ENCODE results near the gene CACNA1D. TPM values are rescaled to one million over a fixed set of nuclear protein-coding genes. Genes with fewer than 3 reads are reported as not detected.
A peak's percentile ranks its signal among the peaks of the same experiment; 100 is the strongest.

The CACNA1D gene
- total RNA-seq, 5 donors from 2014 or later (not counting 1 experiment from before 2014, with no cell fraction given) = 0.09 to 0.47 (median 0.34) TPM; not detected in 1

DNA sequence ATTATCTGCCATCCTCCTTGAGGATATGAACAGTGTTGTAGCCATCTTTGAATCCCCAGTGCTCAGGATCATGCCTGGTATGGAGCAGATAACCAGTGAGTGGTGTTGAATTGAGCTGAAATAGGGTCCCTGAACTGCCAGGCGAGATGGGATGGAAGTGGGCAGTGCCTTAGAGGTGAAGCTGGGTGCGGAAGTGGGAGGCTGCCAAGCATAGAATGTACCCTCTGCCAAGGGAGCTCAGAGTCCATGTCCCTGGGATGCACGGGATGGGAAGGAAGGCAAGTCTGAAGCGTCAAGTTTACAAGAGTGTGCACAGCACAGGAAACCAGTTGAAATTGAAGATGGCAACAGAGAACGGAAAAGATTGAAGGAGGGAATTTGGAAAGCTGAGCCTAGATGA is 147.0 kb downstream of the CACNA1D start:
- H3K36me3 Mint-ChIP-seq = no peaks in the 10 kb centered on the region
- no peak overlapping the region for H3K27ac ChIP-seq (ENCODE audit: low read length)
- ATAC-seq (replicated peaks in 1 of 4) (no peak), DNase-seq (no peak)
- no peak overlapping the region for H3K4me3 Mint-ChIP-seq
- no peaks in the 10 kb centered on the region for H3K4me1 ChIP-seq (ENCODE audit: control insufficient read depth in 1 of 2, extremely low read depth in 1 of 2, insufficient read depth in 2 of 2, low read length in 2 of 2)
- no peaks in the 10 kb centered on the region for H3K9me3 ChIP-seq
- 80% methylated on average over 5 of the region's 5 CpGs for WGBS (ENCODE audit: insufficient coverage)
- H3K36me3 ChIP-seq (ENCODE audit: control insufficient read depth in 2 of 2, extremely low read depth in 1 of 2, insufficient read depth in 1 of 2, low read length in 1 of 2) = no peaks in the 10 kb centered on the region
- no peak overlapping the region for H3K27ac Mint-ChIP-seq
- H3K4me1 Mint-ChIP-seq = no peaks in the 10 kb centered on the region
- H3K27me3 ChIP-seq (replicated peaks in 1 of 2; ENCODE audit: control insufficient read depth in 2 of 2, extremely low read depth in 1 of 2, insufficient read depth in 2 of 2, low read length in 1 of 2) = peaks cover 0 to 11% of the 10 kb centered on the region in 2 experiments
- ChIA-PET POLR2A (no interaction called here), CTCF (no interaction called here)
- peaks cover 9 to 11% of the 10 kb centered on the region in 2 donors for H3K27me3 Mint-ChIP-seq
- H3K4me3 ChIP-seq (ENCODE audit: control insufficient read depth in 1 of 2, extremely low read depth in 1 of 2, low read length in 1 of 2) = no peak overlapping the region
- H3K9me3 Mint-ChIP-seq = no peaks in the 10 kb centered on the region

DNA sequence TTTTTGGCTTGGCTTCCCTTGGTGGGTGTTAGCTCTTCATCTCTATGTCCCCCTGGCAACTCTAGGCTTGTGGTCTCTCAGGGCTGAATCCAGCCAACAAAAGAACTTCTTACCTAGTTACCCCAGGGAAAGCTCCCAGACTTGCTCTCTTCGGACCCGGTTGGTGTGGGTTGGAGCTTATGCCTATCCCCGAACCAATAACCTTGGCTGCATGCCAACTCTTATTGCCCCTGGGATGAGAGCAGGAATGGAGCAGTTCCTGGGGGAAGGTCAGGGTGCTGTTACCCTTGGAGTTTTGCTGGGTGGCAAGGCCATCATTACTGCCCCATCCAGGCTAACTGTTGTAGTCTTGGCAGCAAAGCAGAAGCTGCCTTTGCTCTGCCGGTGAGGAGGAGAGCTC is 147.8 kb downstream of the CACNA1D start:
- H3K27me3 ChIP-seq (replicated peaks in 1 of 2; ENCODE audit: control insufficient read depth in 2 of 2, extremely low read depth in 1 of 2, insufficient read depth in 2 of 2, low read length in 1 of 2) = peaks cover 0 to 11% of the 10 kb centered on the region in 2 experiments
- DNase-seq (no peak), ATAC-seq (replicated peaks in 1 of 4) (no peak)
- Mint-ChIP-seq H3K9me3 (no peaks in the 10 kb centered on the region), H3K4me1 (no peaks in the 10 kb centered on the region), H3K27ac (no peak overlapping the region), H3K27me3 (peaks cover 7 to 13% of the 10 kb centered on the region in 2 donors), H3K36me3 (no peaks in the 10 kb centered on the region), H3K4me3 (no peak overlapping the region)
- no peak overlapping the region for H3K27ac ChIP-seq (ENCODE audit: low read length)
- no peaks in the 10 kb centered on the region for H3K9me3 ChIP-seq
- no peak overlapping the region for H3K4me3 ChIP-seq (ENCODE audit: control insufficient read depth in 1 of 2, extremely low read depth in 1 of 2, low read length in 1 of 2)
- WGBS (ENCODE audit: insufficient coverage) = 95% methylated on average over 3 of the region's 4 CpGs
- CTCF ChIA-PET = no interaction called here
- POLR2A ChIA-PET = no interaction called here
- H3K36me3 ChIP-seq (ENCODE audit: control insufficient read depth in 2 of 2, extremely low read depth in 1 of 2, insufficient read depth in 1 of 2, low read length in 1 of 2) = no peaks in the 10 kb centered on the region
- H3K4me1 ChIP-seq (ENCODE audit: control insufficient read depth in 1 of 2, extremely low read depth in 1 of 2, insufficient read depth in 2 of 2, low read length in 2 of 2) = no peaks in the 10 kb centered on the region

DNA sequence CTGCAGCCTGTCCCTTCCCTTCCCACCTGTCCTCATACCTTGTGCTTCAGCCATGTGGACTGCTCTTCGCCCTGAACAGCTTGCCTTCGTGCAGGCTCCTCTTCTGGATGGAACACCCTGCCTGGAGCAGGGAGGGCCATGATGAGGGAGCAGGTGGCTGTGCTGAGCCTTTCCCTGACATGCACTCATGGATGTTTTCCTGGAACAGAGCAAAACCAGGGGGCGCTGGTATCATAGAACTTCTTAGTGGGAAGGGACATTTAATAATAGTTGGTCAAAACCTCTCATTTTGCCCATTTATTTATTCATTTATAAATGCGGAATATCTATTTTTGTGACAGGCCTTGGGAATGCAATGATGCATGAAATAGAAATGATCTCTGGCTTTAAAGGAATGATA is 149.3 kb downstream of the CACNA1D start:
- CTCF ChIA-PET = no interaction called here
- POLR2A ChIA-PET = no interaction called here

DNA sequence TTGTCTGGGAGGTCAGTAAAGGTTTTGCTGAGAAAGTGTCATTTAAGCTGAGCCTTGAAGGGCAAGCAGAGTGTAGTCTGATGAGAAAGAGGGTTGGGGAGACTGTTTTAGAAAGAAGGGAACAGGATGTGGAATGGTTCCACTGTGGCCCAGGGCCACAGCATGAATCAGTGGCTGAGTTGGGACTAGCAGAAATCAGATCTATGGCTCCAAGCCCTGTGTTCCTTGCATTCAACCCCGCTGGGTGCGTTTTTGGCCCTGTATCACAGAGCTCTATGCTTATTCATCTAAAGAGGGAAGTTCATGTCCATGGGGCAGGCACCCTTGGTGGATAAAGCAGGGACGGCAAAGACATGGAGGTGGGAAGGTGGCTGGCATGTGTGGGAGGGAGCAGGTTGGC is 151.3 kb downstream of the CACNA1D start:
- no peaks in the 10 kb centered on the region for H3K9me3 Mint-ChIP-seq
- ChIA-PET POLR2A (no interaction called here), CTCF (no interaction called here)
- Histone ChIP-seq H3K4me1 (ENCODE audit: control insufficient read depth in 1 of 2, extremely low read depth in 1 of 2, insufficient read depth in 2 of 2, low read length in 2 of 2) (no peaks in the 10 kb centered on the region), H3K9me3 (no peaks in the 10 kb centered on the region), H3K27ac (ENCODE audit: low read length) (no peak overlapping the region), H3K27me3 (replicated peaks in 1 of 2; ENCODE audit: control insufficient read depth in 2 of 2, extremely low read depth in 1 of 2, insufficient read depth in 2 of 2, low read length in 1 of 2) (peaks cover 0 to 11% of the 10 kb centered on the region in 2 experiments), H3K36me3 (ENCODE audit: control insufficient read depth in 2 of 2, extremely low read depth in 1 of 2, insufficient read depth in 1 of 2, low read length in 1 of 2) (no peaks in the 10 kb centered on the region), H3K4me3 (ENCODE audit: control insufficient read depth in 1 of 2, extremely low read depth in 1 of 2, low read length in 1 of 2) (no peak overlapping the region)
- no peaks in the 10 kb centered on the region for H3K36me3 Mint-ChIP-seq
- 72% methylated on average over 3 of the region's 3 CpGs for WGBS (ENCODE audit: insufficient coverage)
- no peak for DNase-seq
- H3K27me3 Mint-ChIP-seq = peaks cover 22% of the 10 kb centered on the region in 2 donors
- no peak for ATAC-seq (replicated peaks in 1 of 4)
- H3K27ac Mint-ChIP-seq = peak overlapping the region in 1 of 2 donors; percentile 1
- no peak overlapping the region for H3K4me3 Mint-ChIP-seq
- H3K4me1 Mint-ChIP-seq = no peaks in the 10 kb centered on the region

More for the DNA sequence above, 149.3 kb downstream of the CACNA1D start:
- no peaks in the 10 kb centered on the region for H3K36me3 Mint-ChIP-seq
- no peaks in the 10 kb centered on the region for H3K4me1 Mint-ChIP-seq
- ATAC-seq (replicated peaks in 1 of 4) (no peak), DNase-seq (no peak)
- Histone ChIP-seq H3K4me3 (ENCODE audit: control insufficient read depth in 1 of 2, extremely low read depth in 1 of 2, low read length in 1 of 2) (no peak overlapping the region), H3K4me1 (ENCODE audit: control insufficient read depth in 1 of 2, extremely low read depth in 1 of 2, insufficient read depth in 2 of 2, low read length in 2 of 2) (no peaks in the 10 kb centered on the region), H3K36me3 (ENCODE audit: control insufficient read depth in 2 of 2, extremely low read depth in 1 of 2, insufficient read depth in 1 of 2, low read length in 1 of 2) (no peaks in the 10 kb centered on the region), H3K27me3 (replicated peaks in 1 of 2; ENCODE audit: control insufficient read depth in 2 of 2, extremely low read depth in 1 of 2, insufficient read depth in 2 of 2, low read length in 1 of 2) (peaks cover 0 to 11% of the 10 kb centered on the region in 2 experiments), H3K27ac (ENCODE audit: low read length) (no peak overlapping the region), H3K9me3 (no peaks in the 10 kb centered on the region)
- H3K27me3 Mint-ChIP-seq = peaks cover 14 to 20% of the 10 kb centered on the region in 2 donors
- no peak overlapping the region for H3K4me3 Mint-ChIP-seq
- H3K27ac Mint-ChIP-seq = no peak overlapping the region
- WGBS (ENCODE audit: insufficient coverage) = no CpG with 5 or more reads among the region's 4 CpGs
- no peaks in the 10 kb centered on the region for H3K9me3 Mint-ChIP-seq

DNA sequence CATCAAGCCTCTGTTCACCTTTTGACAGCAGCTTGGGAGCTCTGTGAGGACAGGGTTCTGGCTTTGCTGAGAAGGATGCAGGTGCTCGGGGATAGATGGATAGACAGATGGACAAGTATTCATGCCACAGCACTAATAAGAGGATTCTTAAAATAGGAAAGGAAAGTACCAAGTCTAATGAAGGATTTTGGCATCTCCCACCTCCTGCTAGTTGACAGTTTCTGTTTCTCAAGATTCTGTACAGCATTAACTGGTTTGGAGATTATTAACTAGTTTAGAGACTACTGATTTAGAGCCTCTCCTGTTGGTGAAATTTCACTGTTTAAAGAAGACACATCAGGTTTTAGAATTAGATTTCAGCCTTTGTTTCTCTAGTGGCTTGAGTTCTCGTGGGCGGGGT is 152.3 kb downstream of the CACNA1D start:
- CTCF ChIA-PET = no interaction called here
- ATAC-seq (replicated peaks in 1 of 4) = no peak

DNA sequence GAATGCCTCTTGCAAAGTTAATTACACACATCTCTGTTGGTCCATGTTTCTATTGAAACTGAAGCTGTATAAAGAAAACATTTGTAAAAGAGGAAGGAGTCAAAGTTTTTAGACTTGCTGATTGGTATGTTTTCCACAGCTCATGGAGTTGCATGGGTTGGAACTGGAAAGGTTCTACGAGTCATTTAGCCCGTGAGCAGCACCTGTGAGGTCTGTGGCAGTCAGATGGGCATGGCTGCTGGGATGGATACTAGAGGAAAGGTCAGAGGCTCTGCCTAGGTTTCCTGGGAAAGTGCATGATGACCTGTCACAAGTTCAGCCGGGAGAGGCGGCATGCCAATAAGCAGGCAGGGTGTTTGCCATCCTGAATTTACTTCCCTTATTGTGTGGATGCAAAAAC is 155.4 kb downstream of the CACNA1D start:
- Mint-ChIP-seq H3K9me3 (peaks cover 5 to 16% (median 11%) of the 10 kb centered on the region in 3 donors), H3K36me3 (no peaks in the 10 kb centered on the region), H3K27me3 (peaks cover 19 to 32% of the 10 kb centered on the region in 2 donors), H3K27ac (no peak overlapping the region), H3K4me1 (no peaks in the 10 kb centered on the region), H3K4me3 (no peak overlapping the region)
- no peaks in the 10 kb centered on the region for H3K27me3 ChIP-seq (replicated peaks in 1 of 2; ENCODE audit: control insufficient read depth in 2 of 2, extremely low read depth in 1 of 2, insufficient read depth in 2 of 2, low read length in 1 of 2)
- CTCF ChIA-PET = no interaction called here
- no peaks in the 10 kb centered on the region for H3K4me1 ChIP-seq (ENCODE audit: control insufficient read depth in 1 of 2, extremely low read depth in 1 of 2, insufficient read depth in 2 of 2, low read length in 2 of 2)
- H3K4me3 ChIP-seq (ENCODE audit: control insufficient read depth in 1 of 2, extremely low read depth in 1 of 2, low read length in 1 of 2) = no peak overlapping the region
- ATAC-seq (replicated peaks in 1 of 4) (no peak), DNase-seq (no peak)
- H3K36me3 ChIP-seq (ENCODE audit: control insufficient read depth in 2 of 2, extremely low read depth in 1 of 2, insufficient read depth in 1 of 2, low read length in 1 of 2) = no peaks in the 10 kb centered on the region
- WGBS (ENCODE audit: insufficient coverage) = 87% methylated on average over 4 of the region's 4 CpGs
- POLR2A ChIA-PET = no interaction called here
- H3K9me3 ChIP-seq = no peaks in the 10 kb centered on the region
- H3K27ac ChIP-seq (ENCODE audit: low read length) = no peak overlapping the region

More for the DNA sequence above, 152.3 kb downstream of the CACNA1D start:
- H3K4me3 ChIP-seq (ENCODE audit: control insufficient read depth in 1 of 2, extremely low read depth in 1 of 2, low read length in 1 of 2) = no peak overlapping the region
- H3K27me3 ChIP-seq (replicated peaks in 1 of 2; ENCODE audit: control insufficient read depth in 2 of 2, extremely low read depth in 1 of 2, insufficient read depth in 2 of 2, low read length in 1 of 2) = peaks cover 0 to 11% of the 10 kb centered on the region in 2 experiments
- no peaks in the 10 kb centered on the region for H3K4me1 ChIP-seq (ENCODE audit: control insufficient read depth in 1 of 2, extremely low read depth in 1 of 2, insufficient read depth in 2 of 2, low read length in 2 of 2)
- H3K36me3 ChIP-seq (ENCODE audit: control insufficient read depth in 2 of 2, extremely low read depth in 1 of 2, insufficient read depth in 1 of 2, low read length in 1 of 2) = no peaks in the 10 kb centered on the region
- Mint-ChIP-seq H3K27ac (no peak overlapping the region), H3K4me3 (no peak overlapping the region), H3K27me3 (peaks cover 19 to 25% of the 10 kb centered on the region in 2 donors), H3K4me1 (no peaks in the 10 kb centered on the region), H3K36me3 (no peaks in the 10 kb centered on the region), H3K9me3 (no peaks in the 10 kb centered on the region)
- 83% methylated on average over 2 of the region's 3 CpGs for WGBS (ENCODE audit: insufficient coverage)
- POLR2A ChIA-PET = no interaction called here
- no peak overlapping the region for H3K27ac ChIP-seq (ENCODE audit: low read length)
- no peaks in the 10 kb centered on the region for H3K9me3 ChIP-seq
- DNase-seq = no peak

DNA sequence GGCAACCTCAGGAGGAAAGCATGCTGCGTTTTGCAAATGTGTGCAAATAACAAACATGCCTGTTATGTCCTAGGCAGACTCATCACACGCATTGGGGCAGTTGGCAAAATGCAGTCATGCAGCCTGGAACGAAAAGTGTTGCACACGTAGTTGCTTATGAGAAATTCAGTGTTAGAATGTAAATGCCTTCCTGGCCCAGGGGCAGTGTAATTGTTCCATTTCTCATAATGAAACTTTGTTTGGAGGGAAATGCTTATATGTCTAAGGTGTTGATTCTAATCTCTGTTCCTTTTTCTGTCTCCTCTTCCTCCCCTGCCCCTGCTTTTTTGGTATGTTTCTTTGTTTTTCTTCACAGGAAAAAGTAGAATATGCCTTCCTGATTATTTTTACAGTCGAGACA is 156.0 kb downstream of the CACNA1D start:
- Histone ChIP-seq H3K9me3 (no peaks in the 10 kb centered on the region), H3K27ac (ENCODE audit: low read length) (no peak overlapping the region), H3K4me3 (ENCODE audit: control insufficient read depth in 1 of 2, extremely low read depth in 1 of 2, low read length in 1 of 2) (no peak overlapping the region), H3K36me3 (ENCODE audit: control insufficient read depth in 2 of 2, extremely low read depth in 1 of 2, insufficient read depth in 1 of 2, low read length in 1 of 2) (no peaks in the 10 kb centered on the region), H3K27me3 (replicated peaks in 1 of 2; ENCODE audit: control insufficient read depth in 2 of 2, extremely low read depth in 1 of 2, insufficient read depth in 2 of 2, low read length in 1 of 2) (no peaks in the 10 kb centered on the region), H3K4me1 (ENCODE audit: control insufficient read depth in 1 of 2, extremely low read depth in 1 of 2, insufficient read depth in 2 of 2, low read length in 2 of 2) (no peaks in the 10 kb centered on the region)
- peaks cover 23 to 38% of the 10 kb centered on the region in 2 donors for H3K27me3 Mint-ChIP-seq
- 47% methylated on average over 2 of the region's 5 CpGs for WGBS (ENCODE audit: insufficient coverage)
- POLR2A ChIA-PET = no interaction called here
- no peak overlapping the region for H3K4me3 Mint-ChIP-seq
- no peak for DNase-seq
- no peak for ATAC-seq (replicated peaks in 1 of 4)
- H3K36me3 Mint-ChIP-seq = no peaks in the 10 kb centered on the region
- no peaks in the 10 kb centered on the region for H3K4me1 Mint-ChIP-seq
- peaks cover 10 to 22% (median 16%) of the 10 kb centered on the region in 3 donors for H3K9me3 Mint-ChIP-seq
- H3K27ac Mint-ChIP-seq = no peak overlapping the region
- CTCF ChIA-PET = interaction anchor here (0.7 kb wide), 2 partner anchors 12 to 108 kb away, joined by 3 to 13 read pairs; no protein-coding TSS in a partner anchor

All from T-cell (primary cell).